OCI-LY1 (cell line): ENCODE results near the gene DTL.
A peak's percentile ranks its signal among the peaks of the same experiment; 100 is the strongest.

Experiments used
- H2AFZ ChIP-seq: fragments of 200-600 bp; sonication (generic), shearing (Covaris generic); 2 replicates; pipeline ENCODE4 v1.6.0; 2014; ENCODE audit warnings: antibody characterized with exemption, mild to moderate bottlenecking, low read length
- H3F3A ChIP-seq: fragments of 200-600 bp; sonication (generic), shearing (Covaris generic); 2 replicates; pipeline ENCODE4 v1.6.0; 2014; ENCODE audit warnings: mild to moderate bottlenecking, antibody characterized with exemption, low read length, moderate library complexity; ENCODE audit not compliant: insufficient read depth
- H3K27ac ChIP-seq: fragments of 200-600 bp; sonication (generic); 2 replicates; pipeline ENCODE4 v1.5.1; 2014; ENCODE audit warnings: low read length, mixed run types, mild to moderate bottlenecking, low read depth; ENCODE audit not compliant: poor library complexity, severe bottlenecking
- H3K27me3 ChIP-seq: fragments of 200-600 bp; sonication (generic); 2 replicates; pipeline ENCODE4 v1.6.0; 2014; ENCODE audit warnings: antibody characterized with exemption, mild to moderate bottlenecking, low read length, moderate library complexity; ENCODE audit not compliant: insufficient read depth
- H3K36me3 ChIP-seq: fragments of 200-600 bp; sonication (generic); 2 replicates; pipeline ENCODE4 v1.6.1; 2014; ENCODE audit warnings: mild to moderate bottlenecking, antibody characterized with exemption, low read length, moderate library complexity, mixed read lengths; ENCODE audit not compliant: insufficient read depth
- H3K4me1 ChIP-seq: fragments of 200-600 bp; sonication (generic); 2 replicates; pipeline ENCODE4 v1.5.1; 2014; ENCODE audit warnings: mild to moderate bottlenecking, low read length, moderate library complexity; ENCODE audit not compliant: insufficient read depth, severe bottlenecking
- H3K4me2 ChIP-seq: fragments of 200-600 bp; sonication (generic), shearing (Covaris generic); 2 replicates; pipeline ENCODE4 v1.6.1; 2014; ENCODE audit warnings: low read length
- H3K4me3 ChIP-seq: fragments of 200-600 bp; sonication (generic); 2 replicates; pipeline ENCODE4 v1.5.1; 2014; ENCODE audit warnings: low read length, low read depth, mild to moderate bottlenecking, mixed read lengths; ENCODE audit not compliant: poor library complexity, severe bottlenecking
- H3K79me2 ChIP-seq: fragments of 200-600 bp; shearing (Covaris generic); 2 replicates; pipeline ENCODE4 v1.6.1; 2016; ENCODE audit warnings: mixed run types, low read length, mixed read lengths; ENCODE audit not compliant: insufficient read depth
- H3K9ac ChIP-seq: fragments of 200-600 bp; sonication (generic), shearing (Covaris generic); 2 replicates; pipeline ENCODE4 v1.6.1; 2014; ENCODE audit warnings: mild to moderate bottlenecking, low read length, mixed read lengths
- H3K9me2 ChIP-seq: fragments of 200-600 bp; sonication (generic), shearing (Covaris generic); 2 replicates; pipeline ENCODE4 v1.6.1; 2014; ENCODE audit warnings: low read depth, mild to moderate bottlenecking, low read length, mixed read lengths
- H3K9me3 ChIP-seq: fragments of 200-600 bp; shearing (Covaris generic); 2 replicates; pipeline ENCODE4 v1.6.1; 2014; ENCODE audit warnings: low read length, mixed read lengths
- H4K20me1 ChIP-seq: fragments of 200-600 bp; sonication (generic), shearing (Covaris generic); 2 replicates; pipeline ENCODE4 v1.6.0; 2016; ENCODE audit warnings: mild to moderate bottlenecking, low read length; ENCODE audit not compliant: insufficient read depth
- CTCF ChIP-seq: fragments of 200-600 bp; sonication (generic), shearing (Covaris generic); IDR thresholded peaks from 2 replicates; pipeline ENCODE4 v1.5.1; 2017; ENCODE audit warnings: mild to moderate bottlenecking, antibody characterized with exemption, low read length, moderate library complexity, mixed read lengths
- EZH2 ChIP-seq: fragments of 200-600 bp; sonication (generic), shearing (Covaris generic); IDR thresholded peaks from 2 replicates; pipeline ENCODE4 v1.8.0; 2017; ENCODE audit warnings: borderline replicate concordance, mixed run types, mild to moderate bottlenecking, antibody characterized with exemption, low read length, moderate library complexity, mixed read lengths

The DTL gene

GRCh38 chr1:212012034-212012740, 23.4 kb upstream of the DTL start:
- no peaks in the 10 kb centered on the region for H3K9me3 ChIP-seq
- no peaks in the 10 kb centered on the region for H3K9me2 ChIP-seq
- TF ChIP-seq EZH2 (no peak), CTCF (peak; percentile 96)
- no peaks in the 10 kb centered on the region for H3K4me1 ChIP-seq
- H3K4me2 ChIP-seq = no peak overlapping the region
- H2AFZ ChIP-seq = no peak overlapping the region
- no peaks in the 10 kb centered on the region for H3F3A ChIP-seq
- H3K36me3 ChIP-seq = peaks cover 34% of the 10 kb centered on the region
- H3K79me2 ChIP-seq = no peaks in the 10 kb centered on the region
- H3K4me3 ChIP-seq = no peak overlapping the region
- no peaks in the 10 kb centered on the region for H4K20me1 ChIP-seq
- no peak overlapping the region for H3K27ac ChIP-seq
- no peak overlapping the region for H3K9ac ChIP-seq
- no peaks in the 10 kb centered on the region for H3K27me3 ChIP-seq

- Histone ChIP-seq H4K20me1 (no peaks in the 10 kb centered on the region), H3K9me2 (no peaks in the 10 kb centered on the region), H3K27me3 (no peaks in the 10 kb centered on the region), H3K36me3 (peaks cover 34% of the 10 kb centered on the region), H3K27ac (no peak overlapping the region), H3K4me3 (no peak overlapping the region), H2AFZ (no peak overlapping the region), H3F3A (no peaks in the 10 kb centered on the region), H3K79me2 (no peaks in the 10 kb centered on the region), H3K4me1 (no peaks in the 10 kb centered on the region), H3K4me2 (no peak overlapping the region), H3K9me3 (no peaks in the 10 kb centered on the region), H3K9ac (no peak overlapping the region)
- TF ChIP-seq CTCF (no peak), EZH2 (no peak)
These were observed 21.9 kb upstream of the DTL start for GRCh38 chr1:212013672-212014071.

- no peak for TF ChIP-seq EZH2
- TF ChIP-seq CTCF = no peak
- Histone ChIP-seq H2AFZ (no peak overlapping the region), H3K9me2 (no peaks in the 10 kb centered on the region), H3K9ac (no peak overlapping the region), H3K27me3 (no peaks in the 10 kb centered on the region), H3K9me3 (peaks cover 7% of the 10 kb centered on the region; the same call in 1 of the 2 replicates), H3K4me3 (no peak overlapping the region), H3K4me2 (no peak overlapping the region), H3K36me3 (peaks cover 36% of the 10 kb centered on the region), H3K27ac (no peak overlapping the region), H3F3A (no peaks in the 10 kb centered on the region), H3K79me2 (peaks cover 21% of the 10 kb centered on the region), H4K20me1 (no peaks in the 10 kb centered on the region), H3K4me1 (no peaks in the 10 kb centered on the region)
These were observed 14.6 kb upstream of the DTL start for GRCh38 chr1:212020975-212021374.
